WTC11 (cell line): ENCODE data around the gene NPIPB8. TPM values are rescaled to one million over a fixed set of nuclear protein-coding genes. Genes with fewer than 3 reads are reported as not detected.

ENCODE experiments used
- ATAC-seq: fragments of 200-7000 bp; cut with Tn5 transposase; 2 replicates; pipeline ENCODE4 v1.10.0; 2021; ENCODE audit warnings: mild to moderate bottlenecking, moderate library complexity
- CTCF ChIA-PET: fragments of 300-600 bp; sonication (Branson Sonifier 250); formaldehyde crosslinking; loops from one replicate; lab custom pipeline; 2021; ENCODE audit warnings: antibody characterized with exemption; lab: Charles Lee
- POLR2A ChIA-PET: fragments of 350-600 bp; sonication (Branson Sonifier 250); formaldehyde crosslinking; loops from one replicate; lab custom pipeline; 2021; ENCODE audit warnings: antibody characterized with exemption; lab: Charles Lee
- DNase-seq: peaks from one replicate; pipeline ENCODE4 v3.0.0; 2021; ENCODE audit warnings: low spot score
- H3K27ac Mint-ChIP-seq: 2 replicates; pipeline ENCODE4 v1.8.0; 2021; ENCODE audit warnings: mixed read lengths
- H3K27me3 Mint-ChIP-seq: 2 replicates; pipeline ENCODE4 v1.8.0; 2021; ENCODE audit warnings: low read depth, mild to moderate bottlenecking, moderate library complexity, mixed read lengths
- H3K36me3 Mint-ChIP-seq: 2 replicates; pipeline ENCODE4 v1.8.0; 2021; ENCODE audit warnings: mixed read lengths
- H3K4me1 Mint-ChIP-seq: 2 replicates; pipeline ENCODE4 v1.8.0; 2022; ENCODE audit warnings: mixed read lengths
- H3K4me3 Mint-ChIP-seq: 2 replicates; pipeline ENCODE4 v1.8.0; 2021; ENCODE audit warnings: mild to moderate bottlenecking, moderate library complexity, mixed read lengths
- H3K9me3 Mint-ChIP-seq: 2 replicates; pipeline ENCODE4 v1.8.0; 2021; ENCODE audit warnings: mixed read lengths
- ARID4B ChIP-seq: sonication (generic); formaldehyde crosslinking; IDR thresholded peaks from 2 replicates; pipeline ENCODE4 v1.8.0; 2023; ENCODE audit warnings: missing genetic modification reagents, mild to moderate bottlenecking, borderline replicate concordance
- ATF3 ChIP-seq: sonication (generic); formaldehyde crosslinking; conservative IDR thresholded peaks from 2 replicates; pipeline ENCODE4 v1.8.1; 2022; ENCODE audit warnings: mild to moderate bottlenecking, missing genetic modification reagents
- ATF6 ChIP-seq: sonication (generic); formaldehyde crosslinking; IDR thresholded peaks from 2 replicates; pipeline ENCODE4 v1.8.1; 2023; ENCODE audit warnings: mild to moderate bottlenecking, missing genetic modification reagents
- CDX4 ChIP-seq: fragments of 250-450 bp; sonication (Bioruptor Pico); IDR thresholded peaks from 2 replicates; pipeline ENCODE4 v1.9.0; 2021; ENCODE audit warnings: moderate library complexity, mild to moderate bottlenecking, inconsistent platforms, borderline replicate concordance
- CREB1 ChIP-seq: sonication (generic); formaldehyde crosslinking; IDR thresholded peaks from 2 replicates; pipeline ENCODE4 v1.8.0; 2023; ENCODE audit warnings: mild to moderate bottlenecking, missing genetic modification reagents
- MYBL2 ChIP-seq: sonication (generic); formaldehyde crosslinking; IDR thresholded peaks from 2 replicates; pipeline ENCODE4 v1.8.1; 2023; ENCODE audit warnings: mild to moderate bottlenecking, moderate library complexity, missing genetic modification reagents
- NFATC4 ChIP-seq: fragments of 250-450 bp; sonication (Bioruptor Pico); IDR thresholded peaks from 2 replicates; pipeline ENCODE4 v1.9.0; 2021; ENCODE audit warnings: mild to moderate bottlenecking
- NFE2L1 ChIP-seq: sonication (generic); formaldehyde crosslinking; IDR thresholded peaks from 2 replicates; pipeline ENCODE4 v1.8.1; 2023; ENCODE audit warnings: missing genetic modification reagents
- NR1H2 ChIP-seq: sonication (generic); formaldehyde crosslinking; IDR thresholded peaks from 2 replicates; pipeline ENCODE4 v1.9.0; 2021; ENCODE audit warnings: mild to moderate bottlenecking, moderate library complexity, missing genetic modification reagents
- PRRX2 ChIP-seq: fragments of 250-450 bp; sonication (Bioruptor Pico); IDR thresholded peaks from 2 replicates; pipeline ENCODE4 v1.8.0; 2021; ENCODE audit warnings: mild to moderate bottlenecking
- RELA ChIP-seq: sonication (generic); formaldehyde crosslinking; IDR thresholded peaks from 2 replicates; pipeline ENCODE4 v1.8.1; 2022; ENCODE audit warnings: missing genetic modification reagents, mild to moderate bottlenecking, borderline replicate concordance
- SMAD4 ChIP-seq: sonication (generic); formaldehyde crosslinking; IDR thresholded peaks from 2 replicates; pipeline ENCODE4 v1.8.0; 2022; ENCODE audit warnings: mild to moderate bottlenecking, missing genetic modification reagents
- TCF7 ChIP-seq: sonication (generic); formaldehyde crosslinking; IDR thresholded peaks from 2 replicates; pipeline ENCODE4 v1.8.0; 2022; ENCODE audit warnings: mild to moderate bottlenecking, low read depth, missing genetic modification reagents, moderate library complexity
- TEAD4 ChIP-seq: sonication (generic); formaldehyde crosslinking; IDR thresholded peaks from 2 replicates; pipeline ENCODE4 v1.8.0; 2022; ENCODE audit warnings: mild to moderate bottlenecking, missing genetic modification reagents
- ZBTB21 ChIP-seq: sonication (generic); formaldehyde crosslinking; IDR thresholded peaks from 2 replicates; pipeline ENCODE4 v1.8.1; 2023; ENCODE audit warnings: mild to moderate bottlenecking, missing genetic modification reagents, borderline replicate concordance
- ZNF232 ChIP-seq: sonication (generic); formaldehyde crosslinking; IDR thresholded peaks from 2 replicates; pipeline ENCODE4 v1.8.0; 2022; ENCODE audit warnings: mild to moderate bottlenecking, missing genetic modification reagents
- ZNF281 ChIP-seq: sonication (generic); formaldehyde crosslinking; IDR thresholded peaks from 2 replicates; pipeline ENCODE4 v1.8.0; 2023; ENCODE audit warnings: mild to moderate bottlenecking, missing genetic modification reagents
- ZSCAN18 ChIP-seq: fragments of 250-450 bp; sonication (Bioruptor Pico); IDR thresholded peaks from 2 replicates; pipeline ENCODE4 v2.1.2; 2022; ENCODE audit warnings: mild to moderate bottlenecking, moderate library complexity
- total RNA-seq: library from RNA; stranded (reverse); gene quantifications from 3 replicates; pipeline ENCODE4 v1.2.3, GENCODE V29; 2021

NPIPB8 gene
- total RNA-seq, 1 experiment from 2014 or later: 1.3 TPM

- ChIA-PET POLR2A (no interaction called here), CTCF (no interaction called here)
- ATAC-seq (no peak), DNase-seq (no peak)
- Mint-ChIP-seq H3K27me3 (no peaks in the 10 kb centered on the region), H3K9me3 (no peaks in the 10 kb centered on the region), H3K36me3 (peaks cover 11% of the 10 kb centered on the region), H3K27ac (no peak overlapping the region), H3K4me1 (no peaks in the 10 kb centered on the region), H3K4me3 (no peak overlapping the region)
- TF ChIP-seq ZBTB21 (CRISPR knock-in tag) (no peak), RELA (CRISPR knock-in tag) (no peak), ATF3 (CRISPR knock-in tag) (no peak)
Measured at GRCh38 chr16:28590384-28591340, 47.2 kb upstream of the NPIPB8 start.

- Mint-ChIP-seq H3K9me3 (no peaks in the 10 kb centered on the region), H3K4me1 (0 out of 2 replicates have a peak, but pooled peaks cover 3% of the 10 kb centered on the region), H3K27me3 (no peaks in the 10 kb centered on the region), H3K27ac (no peak overlapping the region), H3K36me3 (peaks cover 8% of the 10 kb centered on the region; the same call in 1 of the 2 replicates), H3K4me3 (no peak overlapping the region)
- TF ChIP-seq SMAD4 (CRISPR knock-in tag) (no peak), ZSCAN18 (CRISPR knock-in tag) (no peak), MYBL2 (no peak), TEAD4 (CRISPR knock-in tag) (no peak), ARID4B (CRISPR knock-in tag) (no peak), CDX4 (CRISPR knock-in tag) (no peak)
- ATAC-seq: no peak
- ChIA-PET POLR2A (no interaction called here), CTCF (no interaction called here)
- DNase-seq: no peak
Measured at GRCh38 chr16:28591355-28591754, 46.5 kb upstream of the NPIPB8 start.

GRCh38 chr16:28592511-28592910 lies 45.4 kb upstream of the NPIPB8 start:
- Mint-ChIP-seq H3K27ac (no peak overlapping the region), H3K4me3 (no peak overlapping the region), H3K36me3 (peaks cover 4% of the 10 kb centered on the region; the same call in 1 of the 2 replicates), H3K4me1 (peaks cover 13% of the 10 kb centered on the region), H3K27me3 (no peaks in the 10 kb centered on the region), H3K9me3 (no peaks in the 10 kb centered on the region)
- ATAC-seq: no peak
- ChIA-PET POLR2A (no interaction called here), CTCF (no interaction called here)
- no peak for DNase-seq
- TF ChIP-seq CREB1 (CRISPR knock-in tag) (no peak), MYBL2 (no peak), NFATC4 (CRISPR knock-in tag) (no peak), TCF7 (no peak), PRRX2 (CRISPR knock-in tag) (no peak), ZBTB21 (CRISPR knock-in tag) (no peak), ATF6 (CRISPR knock-in tag) (no peak), SMAD4 (CRISPR knock-in tag) (no peak), ZNF232 (CRISPR knock-in tag) (no peak), NFE2L1 (CRISPR knock-in tag) (no peak), ZNF281 (CRISPR knock-in tag) (no peak), NR1H2 (no peak)
